ENCODE measurements around the gene TINCR.

The TINCR gene

GRCh38 chr19:5533257-5533656 lies 34.5 kb downstream of the TINCR start:
- H3K4me3 ChIP-seq (ENCODE audit: low read length), result no peak overlapping the region
- no peak for DNase-seq (ENCODE audit: low read depth)
- TF ChIP-seq CTCF (conservative IDR thresholded peaks at IDR 0.05; ENCODE audit: low read length), result no peak

GRCh38 chr19:5530701-5531100 lies 37.1 kb downstream of the TINCR start:
- DNase-seq (ENCODE audit: low read depth), result no peak
- no peak for TF ChIP-seq CTCF (conservative IDR thresholded peaks at IDR 0.05; ENCODE audit: low read length)

GRCh38 chr19:5526691-5527090 lies 41.1 kb downstream of the TINCR start:
- no peak for DNase-seq (ENCODE audit: low read depth)
- H3K4me3 ChIP-seq (ENCODE audit: low read length), result no peak overlapping the region
- no peak for TF ChIP-seq CTCF (conservative IDR thresholded peaks at IDR 0.05; ENCODE audit: low read length)

More at GRCh38 chr19:5530701-5531100, 37.1 kb downstream of the TINCR start:
- no peak overlapping the region for H3K4me3 ChIP-seq (ENCODE audit: low read length)

GRCh38 chr19:5524081-5524480 lies 43.7 kb downstream of the TINCR start:
- DNase-seq (ENCODE audit: low read depth), result no peak
- TF ChIP-seq CTCF (conservative IDR thresholded peaks at IDR 0.05; ENCODE audit: low read length), result no peak
- no peak overlapping the region for H3K4me3 ChIP-seq (ENCODE audit: low read length)

- DNase-seq (ENCODE audit: low read depth), result no peak
- no peak overlapping the region for H3K4me3 ChIP-seq (ENCODE audit: low read length)
- no peak for TF ChIP-seq CTCF (conservative IDR thresholded peaks at IDR 0.05; ENCODE audit: low read length)
Observed at GRCh38 chr19:5522106-5522505, 45.6 kb downstream of the TINCR start.

- H3K4me3 ChIP-seq (ENCODE audit: low read length), result no peak overlapping the region
- no peak for TF ChIP-seq CTCF (conservative IDR thresholded peaks at IDR 0.05; ENCODE audit: low read length)
- DNase-seq (ENCODE audit: low read depth), result no peak
Observed at GRCh38 chr19:5520501-5520900, 47.3 kb downstream of the TINCR start.

GRCh38 chr19:5519076-5519475 lies 48.7 kb downstream of the TINCR start:
- no peak for DNase-seq (ENCODE audit: low read depth)
- TF ChIP-seq CTCF (conservative IDR thresholded peaks at IDR 0.05; ENCODE audit: low read length), result no peak

More at GRCh38 chr19:5519076-5519475, 48.7 kb downstream of the TINCR start:
- no peak overlapping the region for H3K4me3 ChIP-seq (ENCODE audit: low read length)

Data from AG10803 (cell line).